ENCODE data around the gene TRAPPC3L. TPM values are rescaled to one million over a fixed set of nuclear protein-coding genes. Genes with fewer than 3 reads are reported as not detected.

Gene TRAPPC3L
- total and polyA plus RNA-seq, 2 donors, result 0.05 to 0.42 TPM

GRCh38 chr6:116542426-116542825 is 3.1 kb downstream of the TRAPPC3L start:
- Histone ChIP-seq H3K36me3 (ENCODE audit: insufficient read depth) (no peaks in the 10 kb centered on the region), H3K4me1 (ENCODE audit: insufficient read depth) (no peaks in the 10 kb centered on the region), H3K27ac (ENCODE audit: low read depth) (no peak overlapping the region), H3K4me3 (ENCODE audit: low read depth, low read length) (no peak overlapping the region)
- no peak for DNase-seq (ENCODE audit: extremely low spot score)

- DNase-seq (ENCODE audit: extremely low spot score), result no peak
- Histone ChIP-seq H3K36me3 (ENCODE audit: insufficient read depth) (peaks cover 2% of the 10 kb centered on the region), H3K4me1 (ENCODE audit: insufficient read depth) (no peaks in the 10 kb centered on the region), H3K4me3 (ENCODE audit: low read depth, low read length) (no peak overlapping the region), H3K27ac (ENCODE audit: low read depth) (no peak overlapping the region)
- 16% methylated on average over 4 of the region's 4 CpGs for WGBS
These were observed 9.3 kb downstream of the TRAPPC3L start for GRCh38 chr6:116536216-116536621.

GRCh38 chr6:116535109-116535508 is 10.4 kb downstream of the TRAPPC3L start:
- no peak overlapping the region for H3K4me3 ChIP-seq (ENCODE audit: low read depth, low read length)
- no peak overlapping the region for H3K27ac ChIP-seq (ENCODE audit: low read depth)
- H3K4me1 ChIP-seq (ENCODE audit: insufficient read depth), result no peaks in the 10 kb centered on the region
- H3K36me3 ChIP-seq (ENCODE audit: insufficient read depth), result peaks cover 2% of the 10 kb centered on the region
- no peak for DNase-seq (ENCODE audit: extremely low spot score)

DNA sequence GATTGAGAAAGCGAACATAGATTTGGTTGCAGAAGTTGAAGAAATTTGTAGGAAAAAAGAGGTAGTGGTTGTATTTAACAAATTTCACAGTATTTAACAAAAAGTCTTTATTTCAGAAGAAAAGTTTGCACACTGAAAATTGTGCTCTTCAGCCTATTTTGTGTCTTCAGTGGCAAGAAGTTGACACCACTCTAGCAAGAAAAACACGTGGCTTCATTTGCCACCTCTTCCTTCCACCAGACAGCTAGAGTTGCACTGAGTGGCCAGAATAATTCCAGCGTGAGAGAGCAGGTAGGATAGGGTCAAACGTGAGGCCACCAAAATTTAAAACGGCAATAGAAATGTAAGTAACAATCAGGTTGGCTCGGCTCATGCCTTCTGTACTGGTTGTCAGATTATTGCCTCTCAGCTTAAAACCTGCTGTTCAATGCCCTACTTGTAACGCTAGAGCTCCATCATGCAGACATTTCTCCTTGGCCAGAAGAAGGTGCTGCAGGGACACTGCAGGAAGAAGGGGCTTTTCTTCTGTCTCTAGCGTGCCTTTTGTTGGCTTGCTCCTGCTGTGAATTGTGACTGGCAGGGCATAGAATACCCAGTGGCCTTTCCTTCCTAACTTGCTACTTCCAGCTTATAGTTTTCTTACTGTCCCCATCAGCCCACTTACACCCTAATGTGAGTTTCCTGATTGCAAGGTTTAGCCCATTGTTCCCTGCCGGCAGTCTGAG is 12.1 kb downstream of the TRAPPC3L start:
- 59% methylated on average over 9 of the region's 9 CpGs for WGBS
- H3K4me1 ChIP-seq (ENCODE audit: insufficient read depth), result no peaks in the 10 kb centered on the region
- no peak overlapping the region for H3K27ac ChIP-seq (ENCODE audit: low read depth)
- DNase-seq (ENCODE audit: extremely low spot score), result no peak
- H3K4me3 ChIP-seq (ENCODE audit: low read depth, low read length), result no peak overlapping the region
- peaks cover 2% of the 10 kb centered on the region for H3K36me3 ChIP-seq (ENCODE audit: insufficient read depth)

- no peak for DNase-seq (ENCODE audit: extremely low spot score)
- H3K4me1 ChIP-seq (ENCODE audit: insufficient read depth), result no peaks in the 10 kb centered on the region
- 85% methylated on average over 12 of the region's 12 CpGs for WGBS
- no peaks in the 10 kb centered on the region for H3K36me3 ChIP-seq (ENCODE audit: insufficient read depth)
- no peak overlapping the region for H3K4me3 ChIP-seq (ENCODE audit: low read depth, low read length)
- H3K27ac ChIP-seq (ENCODE audit: low read depth), result no peak overlapping the region
These were observed 13.6 kb downstream of the TRAPPC3L start for GRCh38 chr6:116531675-116532570.

- Histone ChIP-seq H3K4me1 (ENCODE audit: insufficient read depth) (no peaks in the 10 kb centered on the region), H3K36me3 (ENCODE audit: insufficient read depth) (no peaks in the 10 kb centered on the region), H3K4me3 (ENCODE audit: low read depth, low read length) (no peak overlapping the region), H3K27ac (ENCODE audit: low read depth) (no peak overlapping the region)
- no peak for DNase-seq (ENCODE audit: extremely low spot score)
- 58% methylated on average over 2 of the region's 2 CpGs for WGBS
These were observed 15.0 kb downstream of the TRAPPC3L start for GRCh38 chr6:116530436-116530835.

- WGBS, result 67% methylated on average over 3 of the region's 3 CpGs
- Histone ChIP-seq H3K4me3 (ENCODE audit: low read depth, low read length) (no peak overlapping the region), H3K27ac (ENCODE audit: low read depth) (no peak overlapping the region), H3K4me1 (ENCODE audit: insufficient read depth) (no peaks in the 10 kb centered on the region), H3K36me3 (ENCODE audit: insufficient read depth) (no peaks in the 10 kb centered on the region)
- no peak for DNase-seq (ENCODE audit: extremely low spot score)
These were observed 15.8 kb downstream of the TRAPPC3L start for GRCh38 chr6:116529466-116530290.

DNA sequence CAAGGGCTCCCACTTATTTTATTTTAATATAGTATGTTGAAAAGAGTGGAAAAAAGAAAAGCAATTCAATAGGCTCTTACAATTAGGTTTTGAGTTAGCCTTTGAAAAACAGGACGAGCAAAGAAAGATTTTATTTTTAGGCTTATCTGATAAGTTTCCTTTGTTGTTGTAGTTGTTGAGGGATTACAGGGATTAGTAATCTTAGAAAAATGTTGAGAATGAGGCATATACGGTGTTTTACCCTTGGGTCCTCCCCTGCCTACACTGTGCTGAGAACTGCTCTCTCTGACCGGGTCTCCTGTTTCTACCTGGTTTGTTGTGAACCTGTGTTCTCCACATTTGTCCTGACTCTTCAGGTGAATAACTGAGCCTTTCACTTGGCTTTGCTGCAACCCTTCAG is 16.7 kb downstream of the TRAPPC3L start:
- no peak for DNase-seq (ENCODE audit: extremely low spot score)
- Histone ChIP-seq H3K36me3 (ENCODE audit: insufficient read depth) (no peaks in the 10 kb centered on the region), H3K4me1 (ENCODE audit: insufficient read depth) (no peaks in the 10 kb centered on the region), H3K27ac (ENCODE audit: low read depth) (no peak overlapping the region), H3K4me3 (ENCODE audit: low read depth, low read length) (no peak overlapping the region)
- WGBS, result 22% methylated on average over 3 of the region's 3 CpGs

GRCh38 chr6:116528133-116528532 is 17.4 kb downstream of the TRAPPC3L start:
- WGBS, result 77% methylated on average over 1 of the region's 1 CpG
- Histone ChIP-seq H3K4me3 (ENCODE audit: low read depth, low read length) (no peak overlapping the region), H3K4me1 (ENCODE audit: insufficient read depth) (no peaks in the 10 kb centered on the region), H3K27ac (ENCODE audit: low read depth) (no peak overlapping the region), H3K36me3 (ENCODE audit: insufficient read depth) (no peaks in the 10 kb centered on the region)
- no peak for DNase-seq (ENCODE audit: extremely low spot score)

- no peak for DNase-seq (ENCODE audit: extremely low spot score)
- no peaks in the 10 kb centered on the region for H3K36me3 ChIP-seq (ENCODE audit: insufficient read depth)
- H3K4me3 ChIP-seq (ENCODE audit: low read depth, low read length), result no peak overlapping the region
- H3K27ac ChIP-seq (ENCODE audit: low read depth), result no peak overlapping the region
- 88% methylated on average over 2 of the region's 2 CpGs for WGBS
- H3K4me1 ChIP-seq (ENCODE audit: insufficient read depth), result no peaks in the 10 kb centered on the region
These were observed 21.2 kb downstream of the TRAPPC3L start for GRCh38 chr6:116524236-116524635.

DNA sequence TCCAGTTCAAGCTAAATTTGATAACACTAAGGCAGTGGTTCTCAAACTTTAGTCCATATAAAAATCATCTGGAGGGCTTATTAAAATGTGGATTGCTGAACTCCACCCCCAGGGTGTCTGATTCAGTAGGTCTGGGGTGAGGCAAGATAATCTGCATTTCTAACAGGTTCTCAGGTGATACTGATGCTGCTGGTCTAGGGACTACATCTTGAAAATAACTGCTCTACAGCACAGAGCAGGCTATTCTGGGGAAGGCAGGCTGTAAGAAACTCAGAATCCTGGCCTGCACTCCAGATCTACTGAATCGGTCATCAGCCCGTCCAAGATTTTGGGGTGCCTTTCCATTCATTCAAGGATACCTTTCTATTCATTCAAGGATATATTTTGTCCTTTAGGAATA is 22.6 kb downstream of the TRAPPC3L start:
- no peaks in the 10 kb centered on the region for H3K36me3 ChIP-seq (ENCODE audit: insufficient read depth)
- no peak for DNase-seq (ENCODE audit: extremely low spot score)
- WGBS, result 80% methylated on average over 2 of the region's 2 CpGs
- no peak overlapping the region for H3K27ac ChIP-seq (ENCODE audit: low read depth)
- no peak overlapping the region for H3K4me3 ChIP-seq (ENCODE audit: low read depth, low read length)
- H3K4me1 ChIP-seq (ENCODE audit: insufficient read depth), result no peaks in the 10 kb centered on the region

GRCh38 chr6:116518621-116519368 is 26.7 kb downstream of the TRAPPC3L start:
- DNase-seq (ENCODE audit: extremely low spot score), result no peak
- H3K4me3 ChIP-seq (ENCODE audit: low read depth, low read length), result no peak overlapping the region
- no peak overlapping the region for H3K27ac ChIP-seq (ENCODE audit: low read depth)
- H3K4me1 ChIP-seq (ENCODE audit: insufficient read depth), result no peaks in the 10 kb centered on the region
- 83% methylated on average over 4 of the region's 4 CpGs for WGBS
- H3K36me3 ChIP-seq (ENCODE audit: insufficient read depth), result no peaks in the 10 kb centered on the region

GRCh38 chr6:116515141-116515540 is 30.3 kb downstream of the TRAPPC3L start:
- no peak for DNase-seq (ENCODE audit: extremely low spot score)
- Histone ChIP-seq H3K36me3 (ENCODE audit: insufficient read depth) (no peaks in the 10 kb centered on the region), H3K27ac (ENCODE audit: low read depth) (no peak overlapping the region), H3K4me1 (ENCODE audit: insufficient read depth) (no peaks in the 10 kb centered on the region), H3K4me3 (ENCODE audit: low read depth, low read length) (no peak overlapping the region)
